GM18870 (cell line): ENCODE data around the gene FOCAD.
A peak's percentile ranks its signal among the peaks of the same experiment; 100 is the strongest.

Experiments
- ATAC-seq: cut with Tn5 transposase; IDR thresholded peaks from one replicate; pipeline ENCODE4 v1.9.1; 2021; ENCODE audit warnings: moderate library complexity; ENCODE audit not compliant: unreplicated experiment

Gene FOCAD

GRCh38 chr9:20997503-20998076 lies 313.5 kb downstream of the FOCAD start:
- ATAC-seq = peak; percentile 78

- no peak for ATAC-seq
These were observed 317.5 kb downstream of the FOCAD start for GRCh38 chr9:21001581-21001980.

- ATAC-seq = no peak
These were observed 318.0 kb downstream of the FOCAD start for GRCh38 chr9:21002040-21002439.

- ATAC-seq = no peak
These were observed 331.2 kb downstream of the FOCAD start for GRCh38 chr9:21015129-21015815.

- no peak for ATAC-seq
These were observed 331.9 kb downstream of the FOCAD start for GRCh38 chr9:21015995-21016394.

GRCh38 chr9:21016701-21017491 lies 332.8 kb downstream of the FOCAD start:
- ATAC-seq = no peak

GRCh38 chr9:21018177-21018576 lies 334.1 kb downstream of the FOCAD start:
- ATAC-seq = no peak

GRCh38 chr9:21023861-21024260 lies 339.8 kb downstream of the FOCAD start:
- ATAC-seq = no peak

GRCh38 chr9:21027295-21027694 lies 343.2 kb downstream of the FOCAD start:
- no peak for ATAC-seq

GRCh38 chr9:21028466-21028865 lies 344.4 kb downstream of the FOCAD start:
- ATAC-seq = no peak

GRCh38 chr9:21029661-21030060 lies 345.6 kb downstream of the FOCAD start:
- ATAC-seq = no peak

GRCh38 chr9:21030389-21031035 lies 346.5 kb downstream of the FOCAD start:
- ATAC-seq = peak; percentile 91

- ATAC-seq = peak; percentile 27
These were observed 347.2 kb downstream of the FOCAD start, which contains the start of gene HACD4 for GRCh38 chr9:21031091-21031807. TSS of gene HACD4 (minus strand) at chr9:21031640. CDS start at chr9:21031590, 50 bp downstream.

GRCh38 chr9:21031808-21032183 lies 347.7 kb downstream of the FOCAD start:
- ATAC-seq = no peak

- ATAC-seq = no peak
These were observed 353.2 kb downstream of the FOCAD start for GRCh38 chr9:21037278-21037677.

GRCh38 chr9:21039302-21039701 lies 355.2 kb downstream of the FOCAD start:
- no peak for ATAC-seq

- ATAC-seq = no peak
These were observed 358.4 kb downstream of the FOCAD start for GRCh38 chr9:21042466-21042865.

GRCh38 chr9:21043841-21044240 lies 359.8 kb downstream of the FOCAD start:
- ATAC-seq = no peak
